Vagina (tissue), 2 donors: Measurements from ENCODE around the gene HEPHL1. TPM values are rescaled to one million over a fixed set of nuclear protein-coding genes. Genes with fewer than 3 reads are reported as not detected.
"Not testable (repeated sequence)": the region's sequence is repeated elsewhere in the genome, so short reads cannot be mapped to it uniquely, and the experiment has no call there.

Experiments
- DNase-seq, 2 donors: peaks; one replicate each; pipeline ENCODE4 v3.0.0-alpha.2; 2017; ENCODE audit errors: extremely low spot score in 2 of 2
- H3K27ac ChIP-seq: fragments of 200-600 bp; sonication (generic); one replicate; pipeline ENCODE4 v1.5.1; 2019
- H3K27me3 ChIP-seq: fragments of 200-600 bp; sonication (generic); one replicate; pipeline ENCODE4 v1.5.1; 2019
- H3K36me3 ChIP-seq, 2 donors: fragments of 200-600 bp; sonication (generic); one replicate each; pipeline ENCODE4 v1.5.1; 2017 to 2019
- H3K4me1 ChIP-seq: fragments of 200-600 bp; sonication (generic); one replicate; pipeline ENCODE4 v1.5.1; 2019
- H3K4me3 ChIP-seq, 2 donors: fragments of 200-600 bp; sonication (generic); 1 replicate in 1 of 2; 2 replicates in 1 of 2; pipeline ENCODE4 v1.5.1; 2016 to 2019
- H3K9me3 ChIP-seq: fragments of 200-600 bp; sonication (generic); one replicate; pipeline ENCODE4 v1.5.1; 2019
- CTCF ChIP-seq, 3 experiments: fragments of 450-650 bp in 2 of 3; fragments of 200-600 bp in 1 of 3; sonication (generic) in 1 of 3; IDR thresholded peaks; one replicate each; pipeline ENCODE4 v1.5.1; 2017 to 2019; ENCODE audit warnings: antibody characterized with exemption in 3 of 3, mild to moderate bottlenecking in 2 of 3, moderate library complexity in 2 of 3
- POLR2A ChIP-seq, 2 donors: fragments of 450-650 bp; IDR thresholded peaks; one replicate each; pipeline ENCODE4 v1.6.1; 2017; ENCODE audit warnings: antibody characterized with exemption in 2 of 2, mild to moderate bottlenecking in 2 of 2, moderate library complexity in 2 of 2
- POLR2AphosphoS5 ChIP-seq, 2 donors: sonication (generic); formaldehyde crosslinking; IDR thresholded peaks; one replicate each; pipeline ENCODE4 v1.9.0; 2017; ENCODE audit warnings: antibody characterized with exemption in 2 of 2, mild to moderate bottlenecking in 2 of 2, low read depth in 1 of 2; ENCODE audit not compliant: insufficient read depth in 1 of 2
- intact Hi-C: fragments of 100-400 bp; cut with DNase I; formaldehyde crosslinking; loops from one replicate; pipeline ENCODE4 v1.15.1; 2023
- total RNA-seq: library from RNA; depleted of rRNA; stranded (reverse); fragments of >200 nt; gene quantifications from one replicate; pipeline ENCODE4 v1.2.3, GENCODE V29; 2016

Gene HEPHL1
- total RNA-seq: 1.7 TPM

- TF ChIP-seq CTCF (IDR thresholded peaks at IDR 0.05) (no peak), POLR2AphosphoS5 (IDR thresholded peaks at IDR 0.05; ENCODE audit: insufficient read depth in 1 of 2, low read depth in 1 of 2) (no peak), POLR2A (IDR thresholded peaks at IDR 0.05) (no peak)
- DNase-seq: no peak
- intact Hi-C loops: loop anchor here (10.0 kb wide), 1 partner anchor 1986 kb away; no protein-coding TSS in a partner anchor
- Histone ChIP-seq H3K27ac (no peak within 1 kb of the TSS), H3K36me3 (no peaks in the 10 kb centered on the region), H3K27me3 (no peaks in the 10 kb centered on the region), H3K9me3 (no peaks in the 10 kb centered on the region), H3K4me3 (no peak within 1 kb of the TSS), H3K4me1 (no peaks in the 10 kb centered on the region)
Measured at GRCh38 chr11:94020777-94021481, at the start of gene HEPHL1. Gene HEPHL1 (plus strand): TSS chr11:94021354. CDS start chr11:94021369, 15 bp downstream.

GRCh38 chr11:93972790-93973189 lies 48.4 kb upstream of the HEPHL1 start:
- H3K27ac ChIP-seq: no peak overlapping the region
- no peaks in the 10 kb centered on the region for H3K36me3 ChIP-seq
- H3K27me3 ChIP-seq: no peaks in the 10 kb centered on the region
- peaks cover 3% of the 10 kb centered on the region for H3K9me3 ChIP-seq
- DNase-seq: no peak
- no peaks in the 10 kb centered on the region for H3K4me1 ChIP-seq
- no peak overlapping the region for H3K4me3 ChIP-seq
- TF ChIP-seq POLR2A (IDR thresholded peaks at IDR 0.05) (no peak), POLR2AphosphoS5 (IDR thresholded peaks at IDR 0.05; ENCODE audit: insufficient read depth in 1 of 2, low read depth in 1 of 2) (no peak), CTCF (IDR thresholded peaks at IDR 0.05) (no peak)
- intact Hi-C loops: no loop called here

- H3K4me1 ChIP-seq, H3K9me3 ChIP-seq, H3K27me3 ChIP-seq, DNase-seq, H3K36me3 ChIP-seq, intact Hi-C loops, H3K4me3 ChIP-seq, H3K27ac ChIP-seq: not testable (repeated sequence)
Measured at GRCh38 chr11:93973322-93974051, 47.7 kb upstream of the HEPHL1 start.

- Histone ChIP-seq H3K27ac (no peak overlapping the region), H3K9me3 (peaks cover 3% of the 10 kb centered on the region), H3K4me3 (no peak overlapping the region), H3K4me1 (no peaks in the 10 kb centered on the region), H3K27me3 (no peaks in the 10 kb centered on the region), H3K36me3 (no peaks in the 10 kb centered on the region)
- intact Hi-C loops: no loop called here
- TF ChIP-seq CTCF (IDR thresholded peaks at IDR 0.05): no peak
- TF ChIP-seq POLR2AphosphoS5 (IDR thresholded peaks at IDR 0.05; ENCODE audit: insufficient read depth in 1 of 2, low read depth in 1 of 2): no peak
- no peak for TF ChIP-seq POLR2A (IDR thresholded peaks at IDR 0.05)
- DNase-seq: no peak
Measured at GRCh38 chr11:93974759-93975158, 46.4 kb upstream of the HEPHL1 start.

- H3K9me3 ChIP-seq, H3K36me3 ChIP-seq, H3K27ac ChIP-seq, DNase-seq, H3K4me3 ChIP-seq, H3K4me1 ChIP-seq, H3K27me3 ChIP-seq, intact Hi-C loops: not testable (repeated sequence)
Measured at GRCh38 chr11:93976577-93977254, 44.4 kb upstream of the HEPHL1 start.
